ENCODE data around the gene TNFRSF4.

TNFRSF4 gene

DNA sequence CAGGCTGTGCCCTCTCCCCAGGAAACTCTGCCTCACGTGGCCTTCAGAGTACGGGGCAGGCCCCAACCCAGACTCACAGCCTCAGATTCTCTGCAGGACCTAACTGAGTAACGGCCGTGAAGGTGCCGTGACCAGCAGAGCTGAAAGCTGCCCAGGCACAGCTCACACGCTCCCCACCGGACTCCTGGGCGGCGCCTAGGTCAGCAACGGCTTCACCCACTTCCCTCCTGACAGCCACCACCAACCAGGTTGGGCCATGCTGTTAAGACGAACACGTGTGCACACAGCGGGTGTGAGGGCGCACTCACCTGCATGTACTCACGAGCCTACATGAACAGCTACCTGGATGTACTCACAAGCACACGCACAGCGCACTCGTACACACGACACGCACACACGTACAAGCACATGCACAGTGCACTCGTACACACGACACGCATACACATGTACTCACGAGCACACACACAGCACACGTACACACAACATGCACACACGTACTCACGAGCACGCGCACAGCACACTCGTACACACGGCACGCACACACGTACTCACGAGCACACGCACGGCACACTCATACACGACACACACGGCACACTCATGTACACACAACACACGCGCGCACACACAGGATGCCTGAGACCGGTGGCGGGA is 8.7 kb upstream of the TNFRSF4 start:
- Mint-ChIP-seq H3K4me3 (no peak overlapping the region), H3K27ac (peak overlapping the region; percentile 73), H3K27me3 (no peaks in the 10 kb centered on the region), H3K9me3 (no peaks in the 10 kb centered on the region), H3K4me1 (peaks cover 24 to 44% of the 10 kb centered on the region in 2 donors), H3K36me3 (peaks cover 50 to 68% of the 10 kb centered on the region in 2 donors)
- DNase-seq (no peak), ATAC-seq (replicated peaks) (no peak)

DNA sequence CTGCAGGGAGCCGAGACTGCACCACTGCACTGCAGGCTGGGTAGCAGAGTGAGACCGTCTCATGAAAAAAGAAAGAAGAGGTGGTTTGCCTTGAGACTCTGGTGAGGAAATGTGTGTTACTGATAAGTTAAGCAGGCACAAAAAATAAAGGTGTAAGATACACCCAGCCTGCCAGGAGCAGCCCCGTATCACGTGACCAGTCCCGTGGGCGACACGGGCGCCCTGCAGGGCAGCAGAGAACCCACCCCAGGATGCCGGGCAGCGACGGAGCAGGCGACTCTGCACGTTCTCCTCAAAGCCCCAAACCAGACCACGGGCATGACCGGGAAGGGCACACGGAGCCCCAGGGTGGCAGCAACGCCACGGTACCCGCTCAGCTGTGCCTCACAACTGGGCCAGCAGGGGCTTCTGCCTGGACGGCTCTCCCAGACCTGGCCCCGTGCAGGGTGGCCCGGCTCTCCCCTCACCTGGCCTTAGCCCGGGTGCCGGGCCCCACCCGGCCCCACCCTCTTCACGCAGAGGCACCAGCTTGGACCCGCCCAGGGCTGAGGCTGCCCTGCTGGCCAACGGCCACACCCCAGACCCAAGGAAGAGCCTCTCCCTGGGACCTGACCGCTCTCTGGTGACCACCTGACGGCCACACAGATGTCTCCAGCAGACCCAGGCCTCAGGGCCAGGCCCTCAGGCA is 8.1 kb upstream of the TNFRSF4 start:
- ATAC-seq (replicated peaks), result no peak
- H3K4me3 Mint-ChIP-seq, result no peak overlapping the region
- no peak for DNase-seq
- H3K27me3 Mint-ChIP-seq, result no peaks in the 10 kb centered on the region
- H3K27ac Mint-ChIP-seq, result peak overlapping the region; percentile 62
- peaks cover 53 to 72% of the 10 kb centered on the region in 2 donors for H3K36me3 Mint-ChIP-seq
- no peaks in the 10 kb centered on the region for H3K9me3 Mint-ChIP-seq
- peaks cover 27 to 48% of the 10 kb centered on the region in 2 donors for H3K4me1 Mint-ChIP-seq

DNA sequence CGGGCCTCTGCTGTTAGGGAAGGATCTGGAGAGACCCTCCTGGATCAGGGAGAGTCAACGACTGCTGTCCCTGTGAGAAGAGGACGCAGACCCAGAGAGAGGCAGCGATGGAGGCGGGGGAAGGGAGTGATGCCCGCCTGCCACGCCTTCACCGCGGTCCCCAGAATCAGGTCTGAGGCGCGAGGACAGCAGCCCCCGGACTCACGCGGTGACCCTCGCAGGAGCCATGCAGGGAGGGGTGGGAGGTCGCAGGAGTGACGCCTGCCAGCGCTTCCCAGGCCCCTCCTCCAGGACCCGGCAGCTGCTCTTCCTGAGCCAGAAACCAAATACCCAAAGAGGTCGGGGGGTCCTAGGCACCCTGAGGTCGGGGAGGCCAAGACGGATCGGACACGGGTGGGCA is 6.2 kb upstream of the TNFRSF4 start:
- H3K27me3 Mint-ChIP-seq, result no peaks in the 10 kb centered on the region

DNA sequence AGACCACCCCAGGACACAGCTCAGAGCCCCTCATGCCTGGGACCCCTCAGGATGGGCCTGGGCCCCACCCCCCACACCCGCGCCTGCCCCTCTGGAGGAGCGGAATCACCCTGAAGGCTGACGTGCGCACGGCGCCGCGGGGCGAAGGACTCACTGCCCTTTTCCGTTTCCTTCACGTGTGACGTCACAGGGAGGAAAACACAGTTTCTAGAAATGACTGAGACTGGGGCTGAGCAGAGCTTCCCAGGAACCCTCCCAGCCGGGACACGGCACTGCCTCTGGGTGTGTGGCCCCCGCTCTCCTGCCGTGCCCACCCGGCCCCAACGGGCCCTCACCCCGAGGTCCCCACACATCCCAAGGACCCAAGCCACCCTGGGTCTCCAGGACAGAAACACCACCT is 5.4 kb upstream of the TNFRSF4 start:
- Mint-ChIP-seq H3K9me3 (no peaks in the 10 kb centered on the region), H3K4me1 (peaks cover 39 to 62% of the 10 kb centered on the region in 2 donors), H3K27me3 (no peaks in the 10 kb centered on the region), H3K27ac (peak overlapping the region; percentile 73), H3K36me3 (peaks cover 50 to 68% of the 10 kb centered on the region in 2 donors), H3K4me3 (no peak overlapping the region)
- ATAC-seq (replicated peaks) (no peak), DNase-seq (no peak)

More for the DNA sequence above, 6.2 kb upstream of the TNFRSF4 start:
- Mint-ChIP-seq H3K9me3 (no peaks in the 10 kb centered on the region), H3K27ac (no peak overlapping the region), H3K4me3 (no peak overlapping the region), H3K4me1 (peaks cover 32 to 53% of the 10 kb centered on the region in 2 donors), H3K36me3 (peaks cover 50 to 68% of the 10 kb centered on the region in 2 donors)
- no peak for DNase-seq
- ATAC-seq (replicated peaks), result no peak

DNA sequence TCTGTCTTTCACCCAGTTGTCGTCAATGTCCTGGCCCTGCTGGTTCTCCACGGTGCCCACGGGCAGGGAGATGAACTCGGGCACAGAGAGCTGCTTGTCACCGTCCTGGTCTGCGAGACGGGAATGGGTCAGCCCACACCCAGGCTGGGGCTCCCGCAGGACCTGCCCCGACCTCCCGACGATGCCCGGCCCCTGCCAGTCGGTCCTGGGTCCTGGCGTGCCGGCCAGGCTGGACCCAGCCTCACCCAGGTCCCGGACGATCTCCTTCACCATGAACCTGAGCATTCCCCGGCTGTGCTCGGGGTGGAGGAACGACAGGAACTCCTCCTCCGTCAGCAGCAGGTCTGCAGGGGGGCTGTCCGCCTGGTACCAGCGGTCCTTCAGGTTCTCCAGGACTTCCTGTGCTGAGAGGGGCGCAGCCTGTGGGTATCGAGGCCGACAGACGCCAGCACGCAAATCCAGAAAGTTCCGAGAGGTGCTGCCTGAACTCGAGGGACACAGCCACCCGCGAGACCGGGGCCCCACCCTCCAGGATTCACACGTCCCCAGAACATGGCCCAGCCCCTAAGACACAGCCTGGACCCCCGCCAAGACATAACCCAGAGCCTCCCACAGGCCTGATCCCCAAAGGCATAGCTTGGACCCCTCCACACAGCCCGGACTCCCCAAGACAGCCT is 4.7 kb upstream of the TNFRSF4 start:
- peak overlapping the region; percentile 87 for H3K27ac Mint-ChIP-seq
- no peaks in the 10 kb centered on the region for H3K27me3 Mint-ChIP-seq
- peaks cover 42 to 67% of the 10 kb centered on the region in 2 donors for H3K4me1 Mint-ChIP-seq
- no peaks in the 10 kb centered on the region for H3K9me3 Mint-ChIP-seq
- no peak for DNase-seq
- no peak for ATAC-seq (replicated peaks)
- peaks cover 49 to 64% of the 10 kb centered on the region in 2 donors for H3K36me3 Mint-ChIP-seq
- H3K4me3 Mint-ChIP-seq, result no peak overlapping the region

DNA sequence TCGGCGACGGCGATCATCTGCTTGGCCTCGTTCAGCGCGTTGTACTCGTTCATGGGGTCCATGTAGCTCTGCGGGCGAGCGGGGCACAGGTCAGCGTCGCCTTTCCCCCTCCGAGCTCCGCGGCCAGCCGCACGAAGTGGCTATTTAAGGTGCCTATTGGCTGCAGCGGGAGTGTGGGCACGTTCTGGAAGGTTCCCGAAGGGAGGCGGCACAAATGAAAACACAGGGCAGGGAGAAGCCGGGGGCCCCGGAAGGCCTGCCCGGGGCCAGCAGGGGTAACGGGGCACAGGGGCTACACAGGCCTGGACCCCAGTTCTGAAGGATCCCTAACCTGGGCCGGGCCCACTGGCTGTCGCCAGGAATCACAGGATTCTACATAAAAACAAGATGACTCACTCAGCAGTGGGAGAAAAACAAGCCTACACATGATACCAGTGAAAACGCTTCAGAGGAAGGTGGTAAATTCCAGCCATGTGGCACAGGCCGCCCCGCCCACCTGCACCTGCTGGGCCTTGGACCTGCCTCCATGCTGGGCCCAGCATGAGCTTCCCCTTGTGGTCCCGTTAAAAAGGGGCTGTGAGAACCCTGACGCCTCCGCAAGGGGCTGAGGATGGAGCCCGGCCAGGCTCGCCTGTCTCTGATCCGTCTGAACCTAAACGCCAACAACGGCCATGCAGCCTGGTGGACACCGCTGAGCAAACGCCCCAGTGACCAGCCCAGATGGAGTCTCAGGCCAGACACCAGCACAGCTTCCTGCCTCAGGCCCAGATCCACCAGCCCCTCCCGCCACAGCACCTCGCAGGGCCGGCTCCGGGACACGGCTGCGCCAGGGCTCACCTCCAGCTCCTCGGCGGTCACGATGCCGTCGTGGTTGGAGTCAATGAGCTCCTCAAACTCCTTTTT is 3.9 kb upstream of the TNFRSF4 start:
- Mint-ChIP-seq H3K36me3 (peaks cover 43 to 58% of the 10 kb centered on the region in 2 donors), H3K9me3 (no peaks in the 10 kb centered on the region), H3K4me3 (no peak overlapping the region), H3K27me3 (no peaks in the 10 kb centered on the region), H3K27ac (peak overlapping the region; percentile 87), H3K4me1 (peaks cover 40 to 69% of the 10 kb centered on the region in 2 donors)
- peak; percentile 49 to 50 for ATAC-seq (replicated peaks)
- no peak for DNase-seq

DNA sequence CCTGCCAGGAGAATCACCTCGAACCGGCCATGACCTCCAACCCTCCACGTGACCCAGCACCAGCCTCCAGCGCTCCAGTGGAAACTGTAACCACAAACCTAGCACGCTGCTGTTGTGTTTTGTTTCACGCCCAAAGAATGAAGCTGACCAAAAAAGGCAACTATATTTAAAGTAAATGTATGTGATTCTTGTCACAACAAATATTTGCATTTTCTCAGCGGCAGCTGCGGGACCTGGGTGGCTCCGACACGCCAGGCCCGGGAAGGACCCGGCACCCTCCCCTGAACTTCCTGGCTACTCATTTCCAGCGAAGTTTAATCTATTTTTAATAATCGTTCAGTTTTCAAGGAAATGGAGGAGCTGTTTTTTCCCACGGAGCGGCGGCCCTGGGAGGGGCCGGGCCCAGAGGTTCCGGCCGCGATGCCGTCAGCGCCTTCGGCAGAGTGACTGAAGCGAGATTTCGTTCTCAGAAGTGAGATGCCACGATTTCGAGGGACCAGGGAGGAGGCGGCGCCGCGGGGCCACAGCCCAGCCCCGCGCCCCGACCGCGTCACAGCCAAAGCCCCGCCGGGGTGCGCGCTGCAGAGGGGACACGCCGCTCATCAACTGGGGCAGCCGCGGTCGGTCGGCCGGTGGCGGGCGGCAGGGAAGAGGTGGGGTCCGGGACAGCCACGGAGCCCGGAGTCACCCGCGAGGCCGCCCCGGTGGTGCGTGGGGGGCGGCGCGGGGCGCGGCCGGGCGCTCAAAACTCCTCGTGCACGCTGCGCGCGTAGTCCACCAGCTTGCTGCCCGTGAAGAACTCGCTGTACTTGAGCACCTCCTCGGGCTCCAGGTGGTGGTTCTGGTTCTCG is 3.0 kb upstream of the TNFRSF4 start:
- Mint-ChIP-seq H3K9me3 (no peaks in the 10 kb centered on the region), H3K27me3 (no peaks in the 10 kb centered on the region), H3K4me3 (peak overlapping the region in 1 of 2 donors; percentile 50), H3K27ac (peak overlapping the region; percentile 87), H3K4me1 (peaks cover 40 to 74% of the 10 kb centered on the region in 2 donors), H3K36me3 (peaks cover 38 to 54% of the 10 kb centered on the region in 2 donors)
- no peak for ATAC-seq (replicated peaks)
- no peak for DNase-seq

DNA sequence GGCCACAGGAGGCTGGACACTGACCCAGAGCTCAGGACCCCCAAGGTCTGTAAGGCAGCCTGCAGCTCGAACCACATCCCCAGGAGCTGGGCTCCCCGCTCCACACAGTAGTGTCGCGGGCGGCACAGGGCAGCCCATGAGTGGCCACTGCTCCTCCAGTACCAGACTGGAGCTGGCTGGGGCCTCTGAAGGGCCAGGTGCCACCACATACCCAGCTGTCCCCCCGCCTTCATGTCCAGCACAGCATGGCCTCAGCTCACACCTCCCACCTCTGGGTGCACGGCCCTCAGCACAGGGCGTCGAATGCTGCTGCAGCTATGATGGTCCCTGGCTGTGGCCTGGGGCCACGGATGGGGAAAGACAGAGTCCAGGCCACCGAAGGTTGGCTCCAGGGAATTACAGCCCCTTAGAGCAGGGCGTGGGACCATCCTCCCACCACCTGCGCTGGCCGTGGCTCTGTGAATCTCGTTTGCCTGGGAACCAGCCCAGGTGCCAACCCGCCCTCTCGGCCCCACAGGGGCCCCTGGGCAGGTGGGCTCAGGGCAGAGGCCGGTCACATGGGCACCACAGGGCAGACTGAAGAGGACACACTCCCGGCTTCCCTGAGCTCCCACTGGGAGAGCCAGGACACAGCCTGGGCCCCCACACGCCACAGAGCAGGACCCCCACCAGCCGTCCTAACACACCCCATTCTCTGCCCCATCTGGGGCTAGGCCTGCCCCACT is 2.1 kb upstream of the TNFRSF4 start:
- H3K4me3 Mint-ChIP-seq, result peak overlapping the region in 1 of 2 donors; percentile 11
- no peak for ATAC-seq (replicated peaks)
- peaks cover 42 to 79% of the 10 kb centered on the region in 2 donors for H3K4me1 Mint-ChIP-seq
- H3K27me3 Mint-ChIP-seq, result no peaks in the 10 kb centered on the region
- peak overlapping the region; percentile 51 for H3K27ac Mint-ChIP-seq
- peaks cover 34 to 50% of the 10 kb centered on the region in 2 donors for H3K36me3 Mint-ChIP-seq
- no peak for DNase-seq
- no peaks in the 10 kb centered on the region for H3K9me3 Mint-ChIP-seq

DNA sequence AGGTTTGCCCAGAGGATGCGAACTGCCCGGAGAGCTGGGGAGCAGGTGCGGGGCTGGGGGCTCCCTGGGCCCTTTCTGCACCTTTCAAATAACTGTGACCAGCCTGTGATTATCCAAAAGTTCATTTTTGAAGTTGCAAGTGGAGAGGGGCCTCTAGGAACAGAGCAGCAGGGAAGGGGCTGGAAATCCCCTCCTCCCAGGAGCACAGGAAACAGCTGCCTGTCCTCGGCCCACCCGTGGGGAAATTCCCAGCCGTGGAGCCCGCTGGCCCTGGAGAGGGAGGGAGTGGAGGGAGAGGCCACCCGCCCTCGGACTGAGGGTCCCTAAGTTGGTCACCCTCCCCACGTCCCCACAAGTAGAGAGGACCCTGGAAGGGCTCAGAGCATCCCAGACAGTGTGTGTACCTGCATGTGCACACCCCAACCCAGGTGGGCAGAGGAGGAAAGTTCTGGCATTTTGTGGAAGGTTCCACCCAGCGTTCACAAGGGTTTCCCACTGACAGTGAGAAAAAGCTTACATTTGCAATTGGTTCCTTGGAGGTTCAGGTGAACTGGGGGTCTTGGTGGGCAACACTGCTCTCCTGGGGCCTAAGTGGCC is 1.2 kb upstream of the TNFRSF4 start:
- Mint-ChIP-seq H3K27ac (peak overlapping the region; percentile 57), H3K36me3 (peaks cover 29 to 47% of the 10 kb centered on the region in 2 donors), H3K4me1 (peaks cover 45 to 88% of the 10 kb centered on the region in 2 donors), H3K9me3 (no peaks in the 10 kb centered on the region), H3K27me3 (no peaks in the 10 kb centered on the region), H3K4me3 (peak overlapping the region in 1 of 2 donors; percentile 5)
- DNase-seq (no peak), ATAC-seq (replicated peaks) (peak in 1 of 2 donors; percentile 2)

DNA sequence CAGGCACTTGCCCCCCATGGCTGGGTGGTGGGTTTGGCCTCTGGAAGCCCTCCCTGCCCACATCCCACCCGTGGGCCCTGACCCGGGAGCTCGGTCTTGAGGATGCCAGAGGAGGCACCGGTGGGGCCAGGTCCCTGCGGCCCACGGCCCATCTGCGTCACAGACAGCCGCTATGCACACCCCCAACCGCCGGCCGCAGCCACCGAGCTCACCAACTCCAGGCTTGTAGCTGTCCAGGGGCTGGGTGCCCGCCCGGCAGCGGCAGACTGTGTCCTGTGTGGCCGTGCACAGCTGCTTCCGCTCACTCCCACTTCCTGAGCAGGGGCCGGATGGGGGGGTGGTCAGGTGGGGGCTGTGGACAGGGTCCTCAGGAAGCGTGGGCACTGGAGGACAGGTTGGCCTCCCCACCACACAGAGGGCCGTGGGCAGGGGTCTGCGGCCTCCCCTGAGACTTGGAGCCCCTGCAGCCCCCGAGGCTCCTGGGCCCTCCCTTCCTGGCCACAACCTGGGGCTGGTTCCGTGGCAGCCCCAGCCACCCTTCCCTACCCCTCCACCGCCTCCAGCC is 1.1 kb downstream of the TNFRSF4 start:
- peaks cover 40 to 89% of the 10 kb centered on the region in 2 donors for H3K4me1 Mint-ChIP-seq

DNA sequence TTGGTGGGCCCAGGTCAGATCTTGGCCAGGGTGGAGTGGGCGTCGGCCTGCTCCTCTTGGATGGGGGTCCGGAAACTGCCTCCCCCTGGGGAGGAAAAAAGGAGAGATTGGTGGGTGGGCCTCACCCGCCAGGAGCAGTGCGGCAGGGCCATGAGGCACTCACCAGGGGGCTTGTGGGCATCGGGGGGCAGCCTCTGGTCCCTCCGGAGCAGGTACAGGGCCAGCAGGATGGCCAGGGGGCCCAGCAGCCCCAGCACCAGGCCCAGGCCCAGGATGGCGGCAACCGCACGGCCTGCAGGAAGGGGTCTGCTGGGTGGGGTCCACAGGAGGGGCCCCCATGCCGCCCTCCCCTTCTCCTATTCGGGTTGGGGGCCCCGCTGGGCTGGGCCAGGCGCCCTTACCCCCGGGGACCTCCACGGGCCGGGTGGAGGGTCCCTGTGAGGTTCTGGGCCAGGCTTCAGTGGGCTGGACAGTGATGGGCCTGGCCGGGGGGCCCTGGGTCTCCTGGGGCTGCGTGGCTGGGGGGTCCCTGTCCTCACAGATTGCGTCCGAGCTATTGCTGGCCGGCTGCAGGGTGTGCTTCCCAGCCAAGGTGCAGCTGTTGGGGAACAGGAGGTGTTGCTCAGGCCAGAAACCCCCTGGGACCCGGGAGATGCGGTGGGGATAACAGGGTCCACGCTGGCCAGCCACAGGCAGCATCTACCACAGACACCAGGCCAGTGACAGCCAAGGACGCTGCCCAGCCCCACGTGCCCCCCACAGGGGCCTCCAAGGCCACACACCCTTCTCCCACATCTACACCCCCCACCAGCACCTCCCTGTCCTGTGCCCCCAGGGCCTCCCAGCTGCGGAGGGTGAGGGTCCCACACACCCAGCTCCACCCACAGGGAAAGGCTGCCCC is 2.2 kb downstream of the TNFRSF4 start:
- H3K36me3 Mint-ChIP-seq, result peaks cover 9 to 30% of the 10 kb centered on the region in 2 donors
- no peaks in the 10 kb centered on the region for H3K27me3 Mint-ChIP-seq
- H3K4me3 Mint-ChIP-seq, result peak overlapping the region; percentile 65 to 69
- no peak for DNase-seq
- no peak for ATAC-seq (replicated peaks)
- H3K27ac Mint-ChIP-seq, result peak overlapping the region; percentile 20
- no peaks in the 10 kb centered on the region for H3K9me3 Mint-ChIP-seq
- H3K4me1 Mint-ChIP-seq, result peaks cover 40 to 93% of the 10 kb centered on the region in 2 donors

More for the DNA sequence above, 1.1 kb downstream of the TNFRSF4 start:
- H3K27me3 Mint-ChIP-seq, result no peaks in the 10 kb centered on the region
- H3K36me3 Mint-ChIP-seq, result peaks cover 13 to 38% of the 10 kb centered on the region in 2 donors
- peak overlapping the region; percentile 59 for H3K27ac Mint-ChIP-seq
- DNase-seq, result no peak
- H3K4me3 Mint-ChIP-seq, result peak overlapping the region; percentile 65 to 70
- peak; percentile 21 to 28 for ATAC-seq (replicated peaks)
- H3K9me3 Mint-ChIP-seq, result no peaks in the 10 kb centered on the region
